ENCODE results near the gene FBXO31. TPM values are rescaled to one million over a fixed set of nuclear protein-coding genes. Genes with fewer than 3 reads are reported as not detected.
A peak's percentile ranks its signal among the peaks of the same experiment; 100 is the strongest.

Gene FBXO31, protein sequence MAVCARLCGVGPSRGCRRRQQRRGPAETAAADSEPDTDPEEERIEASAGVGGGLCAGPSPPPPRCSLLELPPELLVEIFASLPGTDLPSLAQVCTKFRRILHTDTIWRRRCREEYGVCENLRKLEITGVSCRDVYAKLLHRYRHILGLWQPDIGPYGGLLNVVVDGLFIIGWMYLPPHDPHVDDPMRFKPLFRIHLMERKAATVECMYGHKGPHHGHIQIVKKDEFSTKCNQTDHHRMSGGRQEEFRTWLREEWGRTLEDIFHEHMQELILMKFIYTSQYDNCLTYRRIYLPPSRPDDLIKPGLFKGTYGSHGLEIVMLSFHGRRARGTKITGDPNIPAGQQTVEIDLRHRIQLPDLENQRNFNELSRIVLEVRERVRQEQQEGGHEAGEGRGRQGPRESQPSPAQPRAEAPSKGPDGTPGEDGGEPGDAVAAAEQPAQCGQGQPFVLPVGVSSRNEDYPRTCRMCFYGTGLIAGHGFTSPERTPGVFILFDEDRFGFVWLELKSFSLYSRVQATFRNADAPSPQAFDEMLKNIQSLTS
- total RNA-seq = 25.6 TPM

DNA sequence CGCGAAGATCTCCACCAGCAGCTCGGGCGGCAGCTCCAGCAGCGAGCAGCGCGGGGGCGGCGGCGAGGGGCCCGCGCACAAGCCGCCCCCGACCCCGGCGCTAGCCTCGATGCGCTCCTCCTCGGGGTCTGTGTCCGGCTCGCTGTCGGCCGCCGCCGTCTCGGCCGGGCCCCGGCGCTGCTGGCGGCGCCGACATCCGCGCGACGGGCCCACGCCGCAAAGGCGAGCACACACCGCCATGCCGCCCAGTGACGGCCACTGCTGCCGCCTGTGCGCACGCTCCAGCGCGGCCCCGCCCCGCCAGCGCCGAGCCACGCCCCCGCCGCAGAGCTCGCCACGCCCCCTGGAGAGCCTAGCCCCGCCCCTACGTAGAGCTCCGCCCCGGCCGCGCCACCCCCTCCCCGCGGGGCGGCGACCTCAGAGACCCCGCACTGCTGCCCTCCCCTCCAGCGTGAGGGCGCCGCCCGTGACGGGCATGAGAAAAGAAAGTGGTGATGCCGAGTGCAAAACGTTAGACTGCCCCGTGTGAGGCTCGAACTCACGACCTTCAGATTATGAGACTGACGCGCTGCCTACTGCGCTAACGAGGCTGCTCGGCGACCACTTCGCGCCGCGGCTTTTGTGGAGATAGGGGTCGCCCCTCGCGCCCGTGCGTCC, at the start of gene FBXO31:
Gene FBXO31, minus strand, starts transcription at position 272 of the 657 bp plus-strand sequence. Its CDS starts 32 bp downstream, at position 240.
- DNase-seq = peak; percentile 87

DNA sequence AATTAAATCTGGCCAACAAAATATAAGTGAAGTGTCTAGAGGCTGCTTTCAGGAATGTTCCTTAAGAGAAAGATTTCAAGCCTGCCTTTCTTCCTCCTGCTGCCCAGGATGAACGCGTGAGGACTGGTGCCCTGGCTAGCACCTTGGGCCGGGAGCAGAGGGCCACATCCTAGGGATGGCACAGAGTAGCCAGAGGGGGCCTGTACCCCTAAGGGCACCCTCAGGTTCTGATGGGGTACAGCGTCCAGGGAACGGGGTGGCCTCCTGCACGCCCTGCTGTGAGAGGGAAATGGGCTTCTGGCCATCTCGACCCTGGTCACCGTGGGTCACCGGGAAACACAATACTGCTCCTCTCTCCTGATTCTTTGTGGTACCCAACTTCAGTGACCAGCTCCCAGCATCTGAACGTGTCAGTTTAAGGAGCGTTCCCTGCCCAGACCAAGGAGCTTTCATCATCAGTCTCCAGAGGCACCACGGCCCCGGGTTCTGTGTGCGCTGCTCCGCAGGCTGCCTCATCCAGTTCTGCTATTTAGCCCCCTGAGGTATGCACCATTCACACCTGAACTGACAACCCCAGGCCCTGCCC, 48.8 kb upstream of the FBXO31 start:
- DNase-seq = no peak

DNA sequence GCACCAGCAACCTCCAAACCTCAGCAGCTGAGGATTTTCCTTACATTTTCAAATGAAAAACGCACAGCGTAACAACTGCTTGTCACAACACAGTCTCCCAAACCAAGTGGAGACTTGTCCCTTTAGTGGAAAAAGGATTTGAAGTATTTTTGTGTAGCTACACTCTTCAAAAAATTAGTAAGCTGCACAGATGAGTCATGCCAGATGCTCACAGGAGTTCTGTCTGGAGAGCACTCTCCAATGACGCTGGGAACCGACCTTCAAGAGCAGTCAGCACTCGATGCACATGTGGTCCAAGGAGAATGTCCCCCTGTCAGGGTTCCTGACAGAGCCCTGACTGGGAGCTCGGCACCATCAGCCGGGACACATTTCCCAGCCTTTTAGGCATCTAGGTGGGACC, 48.4 kb upstream of the FBXO31 start:
- no peak for DNase-seq

DNA sequence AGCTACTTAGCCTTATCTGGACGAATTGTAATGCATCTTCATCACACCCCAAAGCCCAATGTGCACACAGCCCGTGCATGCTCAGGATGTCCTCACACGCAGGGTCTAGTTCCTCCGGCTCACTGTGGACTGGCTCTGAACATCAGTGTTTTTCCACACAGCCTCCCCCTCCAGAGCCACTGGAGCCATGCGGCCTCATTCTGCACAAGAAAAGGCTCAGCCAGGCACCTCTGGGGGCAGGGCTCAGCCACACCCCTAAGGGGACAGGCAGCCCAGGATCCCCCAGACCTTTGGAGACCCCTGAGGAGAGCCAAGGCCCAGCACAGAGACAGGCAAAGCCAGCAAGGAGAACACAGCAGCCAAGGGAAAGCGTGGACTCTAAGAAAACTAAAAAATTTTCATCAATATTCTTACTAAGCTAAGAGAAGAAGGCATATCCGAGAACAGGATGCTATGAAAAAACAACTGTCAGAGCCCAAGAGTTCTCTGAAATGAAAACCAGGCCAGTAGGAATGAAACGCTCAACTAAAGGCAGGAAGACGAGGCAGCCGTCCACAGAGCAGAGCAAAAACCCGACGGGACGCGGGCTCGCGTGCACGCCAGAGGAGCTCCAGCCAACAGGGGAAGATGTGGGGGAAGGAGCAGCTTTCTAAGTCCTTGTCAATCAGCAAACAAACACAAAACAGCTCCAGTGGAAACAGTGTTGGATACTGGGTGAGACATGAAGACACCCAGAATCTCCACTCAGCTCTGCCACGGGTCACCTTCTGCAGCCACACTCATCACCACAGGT, 43.0 kb upstream of the FBXO31 start:
- DNase-seq = no peak

DNA sequence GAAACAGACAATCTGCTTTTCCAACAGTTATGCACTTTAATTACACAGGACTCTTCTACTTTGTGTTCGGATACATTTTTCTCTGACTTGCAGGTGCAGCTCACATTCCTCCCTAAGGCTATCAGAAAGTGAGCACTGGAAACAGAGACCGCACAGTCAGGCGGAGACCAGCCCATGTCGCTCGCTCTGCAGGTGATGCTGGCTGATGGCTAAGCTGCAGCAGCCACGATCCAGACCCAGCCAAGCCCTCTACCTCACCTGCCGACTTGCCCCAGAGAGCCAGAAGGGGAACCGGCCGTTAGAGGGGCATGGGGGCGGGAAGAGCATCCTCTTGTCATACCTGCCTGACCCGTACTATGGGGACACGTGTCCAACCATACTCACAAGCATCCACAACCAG, 42.4 kb upstream of the FBXO31 start:
- no peak for DNase-seq

DNA sequence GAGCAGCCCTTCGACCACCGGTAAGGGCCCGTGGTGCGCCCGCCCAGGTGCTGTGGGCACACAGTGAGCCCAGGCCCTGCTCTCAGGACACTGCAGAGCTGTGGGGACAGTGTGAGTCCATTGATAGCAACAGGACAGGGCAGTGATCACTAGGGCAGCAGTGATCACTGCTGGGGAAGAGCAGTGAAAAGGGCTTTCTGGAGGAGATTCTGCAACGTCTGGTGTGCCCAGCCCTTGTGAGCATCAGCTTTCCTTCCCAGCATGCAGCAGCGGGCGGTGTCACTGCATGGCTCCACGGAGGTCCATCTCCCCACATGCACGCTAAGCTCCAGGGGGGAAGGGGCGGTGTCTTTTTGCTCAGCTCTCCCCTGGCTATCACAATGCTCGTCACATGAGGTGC, 40.7 kb upstream of the FBXO31 start:
- DNase-seq = no peak

DNA sequence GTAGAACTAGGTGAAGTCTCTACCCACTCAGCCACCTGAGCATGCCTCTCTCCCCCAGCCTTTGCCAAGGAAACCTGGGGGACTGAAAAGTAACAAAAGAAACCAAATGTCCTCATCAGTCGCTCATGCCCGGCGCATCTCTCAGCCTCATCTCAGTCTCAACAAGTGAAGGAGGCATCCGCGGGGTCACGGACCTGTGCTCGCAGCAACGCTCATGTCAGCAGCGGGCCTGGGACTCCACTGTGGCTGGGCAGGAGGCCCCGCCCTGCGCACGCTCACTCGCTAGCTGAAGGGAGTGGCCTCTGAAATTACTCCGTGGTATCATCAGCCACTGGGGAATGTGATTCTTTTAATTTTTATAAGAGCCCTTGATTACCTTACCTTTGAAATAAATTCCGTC, 39.9 kb upstream of the FBXO31 start:
- no peak for DNase-seq

DNA sequence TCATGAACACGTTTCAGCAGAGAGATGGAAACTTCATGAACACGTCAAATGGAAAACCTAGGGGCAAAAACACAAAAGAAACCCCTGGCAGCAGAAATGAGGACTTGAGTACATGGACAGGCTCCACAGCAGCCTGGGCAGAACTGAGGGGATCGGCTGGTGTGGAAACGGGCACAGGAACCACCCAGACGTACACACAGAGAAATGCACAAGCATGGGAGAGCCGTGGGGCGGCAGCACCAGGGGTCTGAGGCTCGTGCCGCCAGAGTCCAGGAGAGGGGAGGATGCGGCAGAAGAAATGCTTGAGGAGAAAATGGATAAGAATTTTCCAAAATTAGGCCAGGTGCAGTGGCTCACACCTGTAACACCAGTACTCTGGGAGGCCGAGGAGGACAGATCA, 38.5 kb upstream of the FBXO31 start:
- DNase-seq = no peak

DNA sequence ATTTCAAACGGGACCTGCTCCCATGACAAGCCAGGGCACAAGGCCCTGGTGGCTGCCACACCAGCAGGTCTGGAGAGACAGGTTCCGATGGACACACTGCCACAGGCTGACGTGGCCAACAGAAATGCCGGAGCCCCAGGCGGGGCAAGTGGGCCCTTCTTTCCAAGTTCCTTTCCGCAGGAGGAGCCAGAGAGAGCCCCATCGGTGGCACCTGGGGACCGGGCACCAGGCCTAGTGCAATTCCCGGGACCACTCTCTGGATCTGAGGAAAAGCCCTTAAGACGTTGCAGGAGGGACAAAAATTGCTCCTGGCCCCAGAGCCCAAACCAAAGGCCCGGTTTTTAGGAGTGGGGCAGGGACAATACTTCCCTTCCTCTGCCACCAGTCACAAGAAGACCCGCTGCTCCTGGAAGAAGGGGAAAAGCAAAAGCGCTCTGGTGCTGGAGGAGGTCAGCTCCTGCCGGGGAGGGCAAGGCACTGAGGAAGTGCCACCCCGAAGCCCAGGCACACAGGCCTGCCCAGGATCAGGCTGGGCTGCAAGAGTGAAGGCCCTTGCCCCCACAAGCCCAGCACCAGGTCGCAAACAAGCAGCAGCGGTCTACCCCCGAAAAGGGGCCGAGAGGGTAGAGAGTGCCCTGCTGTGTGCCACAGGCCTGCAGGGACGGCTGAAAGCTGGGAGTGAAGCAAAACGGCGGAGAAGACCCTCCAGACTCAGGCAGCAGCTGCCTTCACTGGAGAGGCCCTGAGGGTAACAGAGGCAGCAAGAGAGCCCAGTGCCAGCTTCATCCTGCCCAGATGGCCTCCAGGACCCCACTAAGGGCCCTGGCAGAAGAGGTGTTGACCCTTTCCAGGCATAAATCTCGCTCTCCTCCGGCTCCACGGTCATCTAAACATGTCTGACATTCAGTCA, 37.7 kb upstream of the FBXO31 start:
- DNase-seq = no peak

DNA sequence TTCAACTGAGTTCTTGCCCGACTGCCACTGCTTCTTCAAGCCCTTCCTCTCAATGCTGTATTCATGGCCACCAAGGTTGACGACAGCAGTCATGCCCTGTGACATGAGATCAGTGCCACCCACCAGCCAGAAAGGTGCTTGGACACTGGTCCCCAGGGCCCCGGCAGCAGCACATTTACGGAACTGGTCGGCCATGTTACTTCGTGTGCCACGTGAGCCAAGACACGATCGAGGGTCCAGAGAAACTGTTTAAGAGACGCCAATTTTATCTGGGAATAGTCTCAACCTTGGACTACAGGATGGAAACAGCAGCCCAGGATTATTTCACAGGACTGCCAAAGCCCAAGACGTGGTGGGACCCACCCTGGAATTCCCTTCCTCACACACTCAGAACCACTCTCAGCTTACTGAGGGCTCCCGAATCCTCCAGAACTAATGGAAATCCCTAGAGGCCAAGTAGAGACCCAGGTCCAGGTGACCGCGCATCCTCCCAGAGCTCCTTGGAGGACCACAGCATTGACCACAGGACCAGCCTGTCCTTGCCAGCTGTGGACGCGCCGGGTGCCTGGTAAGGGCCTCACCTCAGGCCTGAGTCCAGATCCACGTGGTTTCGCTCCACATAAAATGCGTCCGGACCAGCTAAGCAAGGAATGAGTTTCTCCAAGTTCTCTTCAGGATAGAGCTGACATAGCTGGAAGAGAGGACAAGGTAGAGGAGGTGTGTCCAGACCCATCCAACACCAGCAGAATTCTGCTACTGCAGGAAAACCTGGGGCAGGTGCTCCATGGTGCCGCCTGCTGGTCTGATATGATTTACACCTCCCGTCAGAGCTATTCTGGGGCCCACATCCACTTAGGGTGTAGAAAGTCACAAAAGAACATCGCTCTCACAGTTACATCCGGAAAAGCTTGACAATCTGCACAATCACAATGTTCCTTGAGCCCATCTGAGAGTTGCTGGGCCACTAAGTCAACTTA, 36.7 kb upstream of the FBXO31 start:
- DNase-seq = no peak

DNA sequence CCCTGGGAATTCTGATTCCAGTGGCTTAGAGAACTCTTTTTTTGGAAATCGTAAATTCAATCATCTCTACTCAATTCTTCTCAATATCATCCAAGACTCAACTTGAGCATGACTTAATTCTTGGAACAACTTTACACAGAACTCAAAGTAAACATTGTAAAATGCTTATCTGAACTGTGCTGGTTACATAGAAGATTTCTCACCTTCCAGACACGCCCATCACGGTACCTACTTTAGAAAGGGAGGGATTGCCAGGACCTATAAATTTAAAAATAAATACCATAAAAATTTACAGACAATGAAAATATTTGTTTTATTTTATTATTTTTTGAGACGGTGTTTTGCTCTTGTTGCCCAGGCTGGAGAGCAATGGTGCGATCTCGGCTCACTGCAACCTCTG, 35.1 kb upstream of the FBXO31 start:
- DNase-seq = no peak

DNA sequence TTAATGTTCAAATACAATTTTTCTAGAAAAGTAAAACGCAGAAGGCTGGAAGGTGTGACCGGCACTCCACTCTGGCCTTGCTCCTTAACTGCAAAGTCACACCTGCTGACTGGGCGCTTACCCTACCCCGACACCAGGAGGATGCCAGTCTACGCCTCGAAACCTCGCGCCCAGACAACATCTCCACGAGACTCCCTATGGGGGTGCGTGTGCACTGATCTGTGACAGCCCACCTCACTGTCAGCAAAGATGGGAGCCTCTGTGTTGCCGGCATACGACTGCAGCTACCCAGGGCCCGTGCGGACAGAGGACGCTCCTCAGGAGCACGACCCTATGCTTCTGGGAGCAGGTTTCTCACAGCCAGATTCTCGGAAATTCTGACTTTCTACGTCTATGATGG, 34.6 kb upstream of the FBXO31 start:
- no peak for DNase-seq

DNA sequence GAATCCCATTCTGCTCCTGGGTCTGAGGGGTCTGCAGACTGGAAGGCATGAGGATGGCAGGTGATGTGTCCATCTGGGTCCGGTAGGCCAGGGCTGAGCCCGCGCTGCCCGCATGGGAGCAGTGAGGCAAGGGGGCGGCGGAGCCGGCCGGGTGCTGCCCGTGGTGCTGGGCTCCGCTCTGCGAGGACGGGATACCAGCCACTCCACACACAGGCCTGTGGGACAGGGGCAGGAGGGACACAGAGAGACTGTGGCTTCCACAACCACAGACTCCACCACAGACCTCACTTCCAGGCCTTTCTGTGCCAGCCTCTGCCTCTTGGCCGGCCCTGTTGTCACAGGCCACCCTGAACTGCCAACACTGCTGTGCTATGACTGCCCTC, 33.9 kb upstream of the FBXO31 start:
- no peak for DNase-seq

DNA sequence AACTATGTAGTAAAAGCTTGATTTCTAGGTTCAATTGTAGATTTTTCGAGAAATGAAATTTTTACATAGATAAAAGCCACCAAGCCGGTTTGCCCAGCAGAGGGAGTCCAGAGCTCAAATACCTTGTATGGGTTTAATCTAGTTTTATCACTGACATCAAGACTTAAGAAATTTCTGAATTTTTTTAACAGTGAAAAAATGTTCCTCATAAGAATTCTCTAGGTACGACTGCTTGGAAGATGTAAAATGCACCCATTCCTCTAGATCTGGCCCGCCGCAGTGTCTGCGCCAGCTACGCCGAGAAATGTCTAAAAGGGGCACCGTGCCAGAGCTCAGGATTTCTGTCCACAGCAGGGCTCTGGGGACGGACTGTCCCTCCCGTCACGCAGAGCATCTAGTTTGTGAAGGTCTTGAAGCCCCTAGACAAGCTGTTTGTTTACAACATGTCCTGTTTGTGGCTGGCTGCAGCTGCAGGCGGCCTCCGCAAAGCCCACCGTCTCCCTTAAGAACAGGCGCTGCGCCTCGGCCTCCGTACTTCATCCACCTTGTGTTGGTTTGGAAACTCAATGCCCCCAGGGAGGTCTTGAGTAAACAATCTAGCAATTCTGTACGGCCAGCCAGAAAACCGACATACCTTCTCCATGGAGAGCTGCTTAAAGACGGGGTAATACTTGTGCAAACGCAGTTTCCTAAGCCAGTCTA, 33.4 kb upstream of the FBXO31 start:
- DNase-seq = no peak

DNA sequence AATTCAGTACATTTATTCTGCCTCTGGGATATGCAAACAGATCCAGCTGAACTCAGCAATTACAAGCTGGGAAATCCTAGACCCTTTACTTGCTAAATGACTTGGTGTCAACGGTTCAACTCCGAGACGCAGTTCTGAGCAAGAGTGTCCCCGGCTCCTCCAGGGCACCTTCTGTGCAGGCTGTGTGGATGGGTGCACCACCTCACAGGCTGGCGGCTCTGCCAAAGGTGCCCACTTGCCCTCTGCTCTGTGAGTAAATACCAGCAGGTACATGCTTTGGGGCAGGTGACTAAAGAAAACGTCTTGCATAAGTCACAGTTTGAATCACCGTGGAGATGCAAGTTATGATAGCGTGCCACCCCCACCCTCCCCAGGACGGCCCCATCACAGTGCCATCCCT, 31.9 kb upstream of the FBXO31 start:
- DNase-seq = no peak

DNA sequence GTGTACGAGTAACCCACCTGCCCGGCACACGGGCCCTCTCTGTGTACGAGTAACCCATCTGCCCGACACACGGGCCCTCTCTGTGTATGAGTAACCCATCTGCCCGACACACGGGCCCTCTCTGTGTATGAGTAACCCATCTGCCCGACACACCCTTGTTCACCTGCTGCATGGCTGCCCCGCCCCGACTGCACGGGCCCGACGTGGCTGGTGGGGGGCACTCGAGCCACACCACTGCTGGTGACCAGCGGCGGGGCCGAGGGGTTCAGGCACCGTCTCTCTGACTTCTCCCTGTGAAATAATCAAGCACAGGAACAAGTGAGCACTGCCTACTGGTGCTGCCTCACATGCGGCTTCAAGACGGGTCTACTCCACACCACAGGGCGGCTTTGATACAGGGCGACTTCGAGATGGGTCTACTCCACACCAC, 30.7 kb upstream of the FBXO31 start:
- no peak for DNase-seq

DNA sequence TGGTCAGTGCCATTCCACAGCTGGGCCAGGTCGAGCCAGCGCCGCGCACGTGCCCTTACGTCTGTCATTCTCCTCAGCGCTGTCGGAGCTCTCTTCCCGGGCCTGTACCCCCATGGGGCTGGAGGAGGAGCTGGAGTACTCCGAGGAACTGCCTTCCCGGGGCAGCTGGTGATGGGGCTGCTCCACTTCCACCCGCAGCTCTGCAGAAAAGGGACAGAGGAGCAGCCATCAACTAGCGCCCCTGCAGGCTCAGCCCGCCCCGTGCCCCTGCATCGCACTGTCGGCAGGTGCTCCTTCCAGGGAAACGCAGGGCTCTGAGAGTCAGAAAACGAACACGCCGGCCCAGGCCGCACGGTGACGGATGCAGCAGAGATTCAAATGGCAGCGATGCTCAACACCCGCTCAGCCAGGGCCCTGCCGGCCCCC, 29.4 kb upstream of the FBXO31 start:
- no peak for DNase-seq

DNA sequence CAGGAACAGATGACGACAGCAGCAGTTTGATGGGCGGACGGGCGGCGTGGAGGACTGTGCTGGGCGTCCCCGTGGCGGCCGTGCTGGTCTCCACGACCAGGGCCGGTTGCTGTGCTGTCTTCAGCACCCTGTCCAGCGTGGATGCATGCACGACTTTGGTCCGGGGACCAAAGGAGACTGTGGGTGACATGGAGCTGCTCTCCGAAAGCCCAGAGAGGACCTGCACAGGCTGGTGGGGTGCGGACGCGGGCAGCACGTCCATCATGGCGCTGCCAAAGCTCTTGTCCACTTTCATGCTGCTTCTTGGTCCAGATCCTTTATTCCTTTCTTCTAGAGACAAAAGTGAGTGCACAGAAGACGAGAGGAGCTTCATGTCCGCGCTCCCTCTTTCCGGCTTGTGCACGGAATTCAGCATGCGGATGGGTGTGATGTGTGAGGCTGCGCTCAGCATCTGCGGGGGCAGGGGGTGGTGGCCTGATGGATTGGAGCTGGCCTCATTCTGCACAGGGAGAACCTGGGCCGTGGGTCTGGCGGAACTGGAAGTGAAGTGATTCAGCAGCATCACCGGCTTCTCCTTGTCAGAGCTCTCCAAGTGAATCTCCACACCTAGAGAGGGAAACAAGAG, 28.9 kb upstream of the FBXO31 start:
- DNase-seq = no peak

Measured in occipital lobe (tissue), 2 donors.